Stimulated activated CD8-positive, alpha-beta memory T cell treated with anti-CD3 and anti-CD28 coated beads, Interleukin-2, amount 100 ng/mL, for 48 hours (primary cell): ENCODE data around the gene MED23.

Source experiments
- DNase-seq, 2 donors: peaks; one replicate each; pipeline ENCODE4 v3.0.0-alpha.2; 2020; ENCODE audit warnings: low read depth in 2 of 2

The MED23 gene

GRCh38 chr6:131627724-131628682 is at the start of gene MED23:
TSS of gene MED23 (minus strand) at chr6:131628242. CDS start at chr6:131628049, 193 bp downstream.
- peak; percentile 89 to 94 for DNase-seq

GRCh38 chr6:131673184-131673583 is 45.1 kb upstream of the MED23 start:
- no peak for DNase-seq

- no peak for DNase-seq
Measured at GRCh38 chr6:131669891-131670290, 41.8 kb upstream of the MED23 start.

GRCh38 chr6:131663578-131664165 is 35.6 kb upstream of the MED23 start:
- DNase-seq: no peak

- DNase-seq: no peak
Measured at GRCh38 chr6:131660195-131660594, 32.2 kb upstream of the MED23 start.

GRCh38 chr6:131658287-131658686 is 30.2 kb upstream of the MED23 start:
- DNase-seq: no peak

GRCh38 chr6:131657630-131658111 is 29.6 kb upstream of the MED23 start:
- DNase-seq: no peak

- DNase-seq: no peak
Measured at GRCh38 chr6:131657222-131657621, 29.2 kb upstream of the MED23 start.

- no peak for DNase-seq
Measured at GRCh38 chr6:131656667-131657066, 28.6 kb upstream of the MED23 start.

- DNase-seq: no peak
Measured at GRCh38 chr6:131655951-131656350, 27.9 kb upstream of the MED23 start.

- DNase-seq: no peak
Measured at GRCh38 chr6:131655387-131655786, 27.3 kb upstream of the MED23 start.

- DNase-seq: no peak
Measured at GRCh38 chr6:131654326-131654725, 26.3 kb upstream of the MED23 start.

- no peak for DNase-seq
Measured at GRCh38 chr6:131652472-131652871, 24.4 kb upstream of the MED23 start.

- DNase-seq: no peak
Measured at GRCh38 chr6:131651782-131652181, 23.7 kb upstream of the MED23 start.

- DNase-seq: no peak
Measured at GRCh38 chr6:131646249-131646670, 18.2 kb upstream of the MED23 start.

- no peak for DNase-seq
Measured at GRCh38 chr6:131645846-131646245, 17.8 kb upstream of the MED23 start.

GRCh38 chr6:131644921-131645320 is 16.9 kb upstream of the MED23 start:
- no peak for DNase-seq

GRCh38 chr6:131643855-131644460 is 15.9 kb upstream of the MED23 start:
- no peak for DNase-seq

- DNase-seq: no peak
Measured at GRCh38 chr6:131642987-131643611, 15.1 kb upstream of the MED23 start.

- no peak for DNase-seq
Measured at GRCh38 chr6:131642565-131642964, 14.5 kb upstream of the MED23 start.

- DNase-seq: no peak
Measured at GRCh38 chr6:131641554-131641953, 13.5 kb upstream of the MED23 start.

- DNase-seq: no peak
Measured at GRCh38 chr6:131640576-131640975, 12.5 kb upstream of the MED23 start.
